Type B pancreatic cell (in vitro differentiated cells): ENCODE results near the gene IL21R. TPM values are rescaled to one million over a fixed set of nuclear protein-coding genes. Genes with fewer than 3 reads are reported as not detected.

ENCODE experiments used
- DNase-seq: peaks from one replicate; pipeline ENCODE4 v3.0.0; 2021; ENCODE audit warnings: mixed read lengths; ENCODE audit not compliant: unreplicated experiment; ENCODE audit errors: extremely low spot score
- H3K27ac Mint-ChIP-seq: 2 replicates; pipeline ENCODE4 v1.8.0; 2021; ENCODE audit warnings: mild to moderate bottlenecking, mixed read lengths
- H3K27me3 Mint-ChIP-seq: 2 replicates; pipeline ENCODE4 v1.8.0; 2021; ENCODE audit warnings: mixed read lengths
- H3K36me3 Mint-ChIP-seq: 2 replicates; pipeline ENCODE4 v1.8.0; 2021; ENCODE audit warnings: mixed read lengths
- H3K4me1 Mint-ChIP-seq: one replicate; pipeline ENCODE4 v1.8.0; 2021; ENCODE audit warnings: mixed read lengths; ENCODE audit not compliant: unreplicated experiment
- H3K4me3 Mint-ChIP-seq: 2 replicates; pipeline ENCODE4 v1.8.0; 2021; ENCODE audit warnings: mild to moderate bottlenecking, mixed read lengths
- H3K9me3 Mint-ChIP-seq: 2 replicates; pipeline ENCODE4 v1.8.0; 2021; ENCODE audit warnings: mixed read lengths
- total RNA-seq: library from RNA; stranded (reverse); gene quantifications from 2 replicates; pipeline ENCODE4 v1.2.1, GENCODE V29; 2021; ENCODE audit warnings: low replicate concordance
- TF ChIP-seq, protein P1 (sequence below): fragments of 200-600 bp; sonication (generic); conservative IDR thresholded peaks from 2 replicates; pipeline ENCODE4 v1.5.0; 2021; ENCODE audit warnings: antibody characterized with exemption, mild to moderate bottlenecking

The IL21R gene
- total RNA-seq, 1 donor from 2014 or later, result 0.29 TPM

DNA sequence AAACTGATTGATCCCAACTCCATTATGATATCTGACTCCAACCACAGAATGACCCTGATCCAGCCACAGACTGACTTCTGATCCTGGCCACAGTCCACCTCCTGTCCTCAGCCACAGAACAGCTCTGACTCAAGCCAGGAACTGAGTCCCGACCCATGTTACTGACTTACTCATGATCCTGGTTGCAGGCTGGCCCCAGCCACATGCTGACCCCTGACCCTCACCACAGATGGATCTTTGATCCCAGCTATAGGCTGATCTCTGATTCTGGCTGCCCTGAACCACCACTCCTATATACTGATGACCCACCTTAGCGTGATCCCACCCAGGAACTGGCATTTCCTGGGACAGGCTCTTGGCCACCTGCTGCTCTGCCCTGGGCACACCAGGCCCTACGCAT is 32.2 kb upstream of the IL21R start:
- Mint-ChIP-seq H3K36me3 (no peaks in the 10 kb centered on the region), H3K9me3 (no peaks in the 10 kb centered on the region), H3K27me3 (no peaks in the 10 kb centered on the region), H3K4me3 (no peak overlapping the region), H3K4me1 (peaks cover 2% of the 10 kb centered on the region), H3K27ac (no peak overlapping the region)
- no peak for DNase-seq
- TF ChIP-seq, protein P1, sequence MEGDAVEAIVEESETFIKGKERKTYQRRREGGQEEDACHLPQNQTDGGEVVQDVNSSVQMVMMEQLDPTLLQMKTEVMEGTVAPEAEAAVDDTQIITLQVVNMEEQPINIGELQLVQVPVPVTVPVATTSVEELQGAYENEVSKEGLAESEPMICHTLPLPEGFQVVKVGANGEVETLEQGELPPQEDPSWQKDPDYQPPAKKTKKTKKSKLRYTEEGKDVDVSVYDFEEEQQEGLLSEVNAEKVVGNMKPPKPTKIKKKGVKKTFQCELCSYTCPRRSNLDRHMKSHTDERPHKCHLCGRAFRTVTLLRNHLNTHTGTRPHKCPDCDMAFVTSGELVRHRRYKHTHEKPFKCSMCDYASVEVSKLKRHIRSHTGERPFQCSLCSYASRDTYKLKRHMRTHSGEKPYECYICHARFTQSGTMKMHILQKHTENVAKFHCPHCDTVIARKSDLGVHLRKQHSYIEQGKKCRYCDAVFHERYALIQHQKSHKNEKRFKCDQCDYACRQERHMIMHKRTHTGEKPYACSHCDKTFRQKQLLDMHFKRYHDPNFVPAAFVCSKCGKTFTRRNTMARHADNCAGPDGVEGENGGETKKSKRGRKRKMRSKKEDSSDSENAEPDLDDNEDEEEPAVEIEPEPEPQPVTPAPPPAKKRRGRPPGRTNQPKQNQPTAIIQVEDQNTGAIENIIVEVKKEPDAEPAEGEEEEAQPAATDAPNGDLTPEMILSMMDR, result no peak

DNA sequence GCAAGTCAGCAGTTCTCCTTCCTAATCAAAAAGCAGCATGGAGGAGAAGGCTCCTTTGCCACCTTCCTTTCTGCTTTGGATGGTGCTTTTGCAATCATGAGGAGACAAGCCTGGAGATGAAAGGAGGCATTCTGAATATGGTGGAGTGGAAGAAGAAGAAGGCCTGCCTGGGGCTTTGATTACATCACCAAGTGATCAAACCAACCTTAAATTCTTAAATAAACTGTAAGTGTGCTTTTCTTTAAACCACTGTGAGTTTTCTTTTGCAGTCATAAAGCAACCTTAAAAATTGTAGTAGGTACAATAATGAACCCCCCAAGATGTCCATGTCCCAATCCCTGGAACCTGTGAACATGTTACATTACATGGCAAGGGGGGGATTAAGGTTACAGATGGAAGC is 31.7 kb upstream of the IL21R start:
- TF ChIP-seq, protein P1, result no peak
- H3K4me1 Mint-ChIP-seq, result no peaks in the 10 kb centered on the region
- H3K36me3 Mint-ChIP-seq, result no peaks in the 10 kb centered on the region
- DNase-seq, result no peak
- no peaks in the 10 kb centered on the region for H3K9me3 Mint-ChIP-seq
- no peak overlapping the region for H3K27ac Mint-ChIP-seq
- no peak overlapping the region for H3K4me3 Mint-ChIP-seq
- H3K27me3 Mint-ChIP-seq, result no peaks in the 10 kb centered on the region

DNA sequence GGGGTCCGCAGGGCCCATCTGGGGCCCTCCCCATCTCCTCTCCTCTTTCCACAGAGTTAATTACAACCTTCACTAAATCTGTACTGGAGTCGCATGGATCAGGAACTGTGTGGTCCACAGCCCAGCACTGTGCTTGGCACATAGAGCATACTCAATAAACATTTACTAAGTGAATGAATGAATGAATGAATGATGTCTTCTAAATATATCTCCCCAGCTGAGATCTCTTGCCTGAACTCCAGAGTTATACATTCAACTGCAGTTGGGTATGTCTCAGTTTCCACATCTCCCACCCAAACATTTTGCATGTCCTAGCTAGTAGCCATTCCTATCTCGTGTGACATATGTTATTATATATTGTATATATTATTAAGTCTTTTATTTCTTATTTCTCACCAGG is 28.7 kb upstream of the IL21R start:
- TF ChIP-seq, protein P1, result no peak
- Mint-ChIP-seq H3K27ac (no peak overlapping the region), H3K4me3 (no peak overlapping the region), H3K27me3 (peaks cover 3% of the 10 kb centered on the region), H3K9me3 (no peaks in the 10 kb centered on the region), H3K4me1 (no peaks in the 10 kb centered on the region), H3K36me3 (no peaks in the 10 kb centered on the region)
- DNase-seq, result no peak

DNA sequence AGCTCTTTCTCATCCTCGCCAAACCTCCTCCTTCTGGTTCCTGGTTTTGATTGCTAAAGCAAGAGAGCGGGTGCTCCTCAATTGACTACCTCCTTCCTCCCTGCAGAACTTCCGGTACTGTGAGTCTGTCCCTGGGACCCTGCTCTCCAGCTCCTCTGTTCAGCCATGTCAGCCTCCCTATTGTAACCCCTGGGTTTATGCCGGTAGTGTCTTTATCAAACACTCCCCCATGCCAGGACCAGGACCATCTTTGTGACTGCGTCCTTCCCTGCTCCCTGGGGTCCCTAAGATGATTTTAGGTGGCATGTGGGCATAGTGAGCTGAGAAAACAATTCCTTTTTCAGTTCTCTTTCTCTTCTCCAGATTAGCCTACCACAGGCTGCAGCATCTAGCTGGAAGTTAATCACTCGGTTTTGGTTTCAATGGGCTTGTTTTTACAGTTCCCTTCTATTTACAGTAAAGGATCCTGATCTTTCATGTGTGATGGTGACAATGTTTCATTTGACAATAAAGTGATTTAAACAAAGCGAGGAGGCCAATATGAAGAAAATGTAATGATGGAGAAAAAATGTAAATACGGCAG is 27.7 kb upstream of the IL21R start:
- no peaks in the 10 kb centered on the region for H3K4me1 Mint-ChIP-seq
- no peak overlapping the region for H3K27ac Mint-ChIP-seq
- no peaks in the 10 kb centered on the region for H3K9me3 Mint-ChIP-seq
- TF ChIP-seq, protein P1, result no peak
- no peak for DNase-seq
- peaks cover 3% of the 10 kb centered on the region for H3K27me3 Mint-ChIP-seq
- no peak overlapping the region for H3K4me3 Mint-ChIP-seq
- H3K36me3 Mint-ChIP-seq, result no peaks in the 10 kb centered on the region

DNA sequence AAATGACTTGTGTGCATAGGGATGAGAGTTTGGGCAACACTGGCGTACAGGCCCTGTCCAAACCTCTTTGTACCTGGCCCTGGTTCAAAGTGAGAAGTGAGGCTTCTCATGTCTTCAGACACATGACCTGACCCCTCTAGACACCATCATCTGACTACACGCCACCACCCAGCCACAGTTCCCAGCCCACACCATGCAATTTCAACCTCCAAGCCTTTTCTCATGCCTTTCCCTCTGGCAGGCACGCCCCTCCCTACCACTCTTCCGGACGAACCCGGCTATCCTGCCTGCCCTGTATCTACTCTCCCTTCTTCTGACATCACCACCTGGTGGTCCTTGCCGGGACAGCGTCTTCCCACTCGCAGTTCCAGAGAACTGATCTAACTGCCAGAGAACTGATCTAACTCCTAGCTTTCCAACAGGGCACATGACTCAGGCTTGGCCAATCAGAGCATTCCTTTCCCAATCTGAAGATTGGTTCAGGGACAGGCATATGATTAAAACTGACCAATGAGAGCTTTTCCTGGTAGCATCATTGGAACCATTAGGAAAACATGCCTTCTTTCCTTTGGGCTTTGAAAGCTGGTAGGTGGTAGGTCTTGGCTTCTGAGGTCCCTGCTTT is 27.1 kb upstream of the IL21R start:
- no peaks in the 10 kb centered on the region for H3K4me1 Mint-ChIP-seq
- TF ChIP-seq, protein P1, result peak; percentile 76
- no peaks in the 10 kb centered on the region for H3K9me3 Mint-ChIP-seq
- DNase-seq, result no peak
- no peaks in the 10 kb centered on the region for H3K36me3 Mint-ChIP-seq
- no peak overlapping the region for H3K27ac Mint-ChIP-seq
- H3K27me3 Mint-ChIP-seq, result peaks cover 3% of the 10 kb centered on the region
- H3K4me3 Mint-ChIP-seq, result no peak overlapping the region
